SK-N-SH treated with all-trans-retinoic acid at 6 μM for 48 hours (cell line): ENCODE results near the gene TOPBP1.

Source experiments
- PPARA ChIP-seq: fragments of 250-450 bp; sonication (Bioruptor Pico); IDR thresholded peaks from 2 replicates; pipeline ENCODE4 v1.5.0; 2020; ENCODE audit warnings: mild to moderate bottlenecking, borderline replicate concordance
- TOX ChIP-seq: fragments of 250-450 bp; sonication (Bioruptor Pico); IDR thresholded peaks from 2 replicates; pipeline ENCODE4 v1.8.0; 2021; ENCODE audit warnings: mild to moderate bottlenecking, moderate library complexity, borderline replicate concordance
- ZFP30 ChIP-seq: fragments of 450-650 bp; formaldehyde crosslinking; IDR thresholded peaks from 2 replicates; pipeline ENCODE4 v1.5.0; 2022; ENCODE audit warnings: mild to moderate bottlenecking, moderate library complexity
- ZNF565 ChIP-seq: fragments of 450-650 bp; formaldehyde crosslinking; conservative IDR thresholded peaks from 2 replicates; pipeline ENCODE4 v1.5.0; 2020; ENCODE audit warnings: low read depth, mild to moderate bottlenecking, moderate library complexity
- ZNF8 ChIP-seq: fragments of 450-650 bp; formaldehyde crosslinking; IDR thresholded peaks from 2 replicates; pipeline ENCODE4 v1.5.0; 2020; ENCODE audit warnings: mild to moderate bottlenecking, moderate library complexity
- TF ChIP-seq, protein P1 (sequence below): fragments of 250-450 bp; sonication (Bioruptor Pico); IDR thresholded peaks from 2 replicates; pipeline ENCODE4 v1.5.1; 2021; ENCODE audit warnings: mild to moderate bottlenecking, moderate library complexity
- TF ChIP-seq, protein P2 (sequence below): fragments of 250-450 bp; sonication (Bioruptor Pico); IDR thresholded peaks from 2 replicates; pipeline ENCODE4 v1.8.0; 2020; ENCODE audit warnings: mild to moderate bottlenecking, moderate library complexity, borderline replicate concordance
- TF ChIP-seq, protein P3 (sequence below): fragments of 250-450 bp; sonication (Bioruptor Pico); IDR thresholded peaks from 2 replicates; pipeline ENCODE4 v1.5.1; 2020; ENCODE audit warnings: low read depth, mild to moderate bottlenecking, moderate library complexity
- TF ChIP-seq, protein P4 (sequence below): fragments of 250-450 bp; sonication (Bioruptor Pico); IDR thresholded peaks from 2 replicates; pipeline ENCODE4 v1.5.0; 2020; ENCODE audit warnings: mild to moderate bottlenecking, moderate library complexity
- TF ChIP-seq, protein P5 (sequence below): fragments of 250-450 bp; sonication (Bioruptor Pico); IDR thresholded peaks from 2 replicates; pipeline ENCODE4 v1.8.0; 2021; ENCODE audit warnings: low read depth, mild to moderate bottlenecking, moderate library complexity, borderline replicate concordance

DNA sequence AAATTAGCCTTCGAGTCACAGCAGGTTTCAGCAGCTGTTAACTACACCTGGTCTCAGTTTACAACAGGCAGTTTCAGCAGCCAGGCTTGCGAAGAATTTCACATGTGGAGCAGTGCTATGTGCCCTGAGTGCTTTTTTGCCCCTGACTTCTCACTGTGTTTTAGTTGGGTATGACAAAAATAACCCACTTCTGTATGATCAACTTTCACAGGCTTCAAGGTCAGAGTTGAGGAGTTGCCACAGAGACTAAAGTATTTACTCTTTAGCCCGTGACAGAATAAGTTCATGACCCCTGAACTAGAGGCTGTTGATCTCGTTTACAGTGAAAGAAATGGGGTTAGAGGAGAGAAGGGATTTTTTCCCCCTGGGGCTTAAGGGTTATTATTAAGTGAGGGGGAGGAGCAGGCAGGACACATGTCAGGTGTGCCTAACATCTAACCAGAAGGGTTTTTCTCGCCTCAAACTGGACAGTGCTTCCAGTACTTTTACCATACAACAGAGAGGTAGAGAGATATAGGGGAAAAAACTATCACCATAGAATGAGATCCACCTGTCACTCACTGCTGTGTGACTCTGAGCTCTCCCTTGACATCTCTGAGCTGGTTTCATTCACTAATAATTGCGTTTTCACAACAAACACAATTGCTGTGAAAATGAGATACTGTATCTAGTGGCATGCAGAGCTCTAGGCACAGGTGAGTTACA is 14.0 kb upstream of the TOPBP1 start:
- TF ChIP-seq, protein P1, sequence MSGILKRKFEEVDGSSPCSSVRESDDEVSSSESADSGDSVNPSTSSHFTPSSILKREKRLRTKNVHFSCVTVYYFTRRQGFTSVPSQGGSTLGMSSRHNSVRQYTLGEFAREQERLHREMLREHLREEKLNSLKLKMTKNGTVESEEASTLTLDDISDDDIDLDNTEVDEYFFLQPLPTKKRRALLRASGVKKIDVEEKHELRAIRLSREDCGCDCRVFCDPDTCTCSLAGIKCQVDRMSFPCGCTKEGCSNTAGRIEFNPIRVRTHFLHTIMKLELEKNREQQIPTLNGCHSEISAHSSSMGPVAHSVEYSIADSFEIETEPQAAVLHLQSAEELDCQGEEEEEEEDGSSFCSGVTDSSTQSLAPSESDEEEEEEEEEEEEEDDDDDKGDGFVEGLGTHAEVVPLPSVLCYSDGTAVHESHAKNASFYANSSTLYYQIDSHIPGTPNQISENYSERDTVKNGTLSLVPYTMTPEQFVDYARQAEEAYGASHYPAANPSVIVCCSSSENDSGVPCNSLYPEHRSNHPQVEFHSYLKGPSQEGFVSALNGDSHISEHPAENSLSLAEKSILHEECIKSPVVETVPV (CRISPR knock-in tag) = no peak
- TF ChIP-seq ZNF8 (CRISPR knock-in tag) = no peak
- no peak for TF ChIP-seq ZNF565 (CRISPR knock-in tag)
- no peak for TF ChIP-seq PPARA (CRISPR knock-in tag)
- TF ChIP-seq, protein P2, sequence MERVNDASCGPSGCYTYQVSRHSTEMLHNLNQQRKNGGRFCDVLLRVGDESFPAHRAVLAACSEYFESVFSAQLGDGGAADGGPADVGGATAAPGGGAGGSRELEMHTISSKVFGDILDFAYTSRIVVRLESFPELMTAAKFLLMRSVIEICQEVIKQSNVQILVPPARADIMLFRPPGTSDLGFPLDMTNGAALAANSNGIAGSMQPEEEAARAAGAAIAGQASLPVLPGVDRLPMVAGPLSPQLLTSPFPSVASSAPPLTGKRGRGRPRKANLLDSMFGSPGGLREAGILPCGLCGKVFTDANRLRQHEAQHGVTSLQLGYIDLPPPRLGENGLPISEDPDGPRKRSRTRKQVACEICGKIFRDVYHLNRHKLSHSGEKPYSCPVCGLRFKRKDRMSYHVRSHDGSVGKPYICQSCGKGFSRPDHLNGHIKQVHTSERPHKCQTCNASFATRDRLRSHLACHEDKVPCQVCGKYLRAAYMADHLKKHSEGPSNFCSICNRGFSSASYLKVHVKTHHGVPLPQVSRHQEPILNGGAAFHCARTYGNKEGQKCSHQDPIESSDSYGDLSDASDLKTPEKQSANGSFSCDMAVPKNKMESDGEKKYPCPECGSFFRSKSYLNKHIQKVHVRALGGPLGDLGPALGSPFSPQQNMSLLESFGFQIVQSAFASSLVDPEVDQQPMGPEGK (CRISPR knock-in tag) = no peak
- TF ChIP-seq, protein P3, sequence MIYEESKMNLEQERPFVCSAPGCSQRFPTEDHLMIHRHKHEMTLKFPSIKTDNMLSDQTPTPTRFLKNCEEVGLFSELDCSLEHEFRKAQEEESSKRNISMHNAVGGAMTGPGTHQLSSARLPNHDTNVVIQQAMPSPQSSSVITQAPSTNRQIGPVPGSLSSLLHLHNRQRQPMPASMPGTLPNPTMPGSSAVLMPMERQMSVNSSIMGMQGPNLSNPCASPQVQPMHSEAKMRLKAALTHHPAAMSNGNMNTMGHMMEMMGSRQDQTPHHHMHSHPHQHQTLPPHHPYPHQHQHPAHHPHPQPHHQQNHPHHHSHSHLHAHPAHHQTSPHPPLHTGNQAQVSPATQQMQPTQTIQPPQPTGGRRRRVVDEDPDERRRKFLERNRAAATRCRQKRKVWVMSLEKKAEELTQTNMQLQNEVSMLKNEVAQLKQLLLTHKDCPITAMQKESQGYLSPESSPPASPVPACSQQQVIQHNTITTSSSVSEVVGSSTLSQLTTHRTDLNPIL = no peak
- TF ChIP-seq ZFP30 = no peak
- TF ChIP-seq, protein P4, sequence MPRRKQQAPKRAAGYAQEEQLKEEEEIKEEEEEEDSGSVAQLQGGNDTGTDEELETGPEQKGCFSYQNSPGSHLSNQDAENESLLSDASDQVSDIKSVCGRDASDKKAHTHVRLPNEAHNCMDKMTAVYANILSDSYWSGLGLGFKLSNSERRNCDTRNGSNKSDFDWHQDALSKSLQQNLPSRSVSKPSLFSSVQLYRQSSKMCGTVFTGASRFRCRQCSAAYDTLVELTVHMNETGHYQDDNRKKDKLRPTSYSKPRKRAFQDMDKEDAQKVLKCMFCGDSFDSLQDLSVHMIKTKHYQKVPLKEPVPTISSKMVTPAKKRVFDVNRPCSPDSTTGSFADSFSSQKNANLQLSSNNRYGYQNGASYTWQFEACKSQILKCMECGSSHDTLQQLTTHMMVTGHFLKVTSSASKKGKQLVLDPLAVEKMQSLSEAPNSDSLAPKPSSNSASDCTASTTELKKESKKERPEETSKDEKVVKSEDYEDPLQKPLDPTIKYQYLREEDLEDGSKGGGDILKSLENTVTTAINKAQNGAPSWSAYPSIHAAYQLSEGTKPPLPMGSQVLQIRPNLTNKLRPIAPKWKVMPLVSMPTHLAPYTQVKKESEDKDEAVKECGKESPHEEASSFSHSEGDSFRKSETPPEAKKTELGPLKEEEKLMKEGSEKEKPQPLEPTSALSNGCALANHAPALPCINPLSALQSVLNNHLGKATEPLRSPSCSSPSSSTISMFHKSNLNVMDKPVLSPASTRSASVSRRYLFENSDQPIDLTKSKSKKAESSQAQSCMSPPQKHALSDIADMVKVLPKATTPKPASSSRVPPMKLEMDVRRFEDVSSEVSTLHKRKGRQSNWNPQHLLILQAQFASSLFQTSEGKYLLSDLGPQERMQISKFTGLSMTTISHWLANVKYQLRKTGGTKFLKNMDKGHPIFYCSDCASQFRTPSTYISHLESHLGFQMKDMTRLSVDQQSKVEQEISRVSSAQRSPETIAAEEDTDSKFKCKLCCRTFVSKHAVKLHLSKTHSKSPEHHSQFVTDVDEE (CRISPR knock-in tag) = no peak
- no peak for TF ChIP-seq TOX (CRISPR knock-in tag)
- TF ChIP-seq, protein P5, sequence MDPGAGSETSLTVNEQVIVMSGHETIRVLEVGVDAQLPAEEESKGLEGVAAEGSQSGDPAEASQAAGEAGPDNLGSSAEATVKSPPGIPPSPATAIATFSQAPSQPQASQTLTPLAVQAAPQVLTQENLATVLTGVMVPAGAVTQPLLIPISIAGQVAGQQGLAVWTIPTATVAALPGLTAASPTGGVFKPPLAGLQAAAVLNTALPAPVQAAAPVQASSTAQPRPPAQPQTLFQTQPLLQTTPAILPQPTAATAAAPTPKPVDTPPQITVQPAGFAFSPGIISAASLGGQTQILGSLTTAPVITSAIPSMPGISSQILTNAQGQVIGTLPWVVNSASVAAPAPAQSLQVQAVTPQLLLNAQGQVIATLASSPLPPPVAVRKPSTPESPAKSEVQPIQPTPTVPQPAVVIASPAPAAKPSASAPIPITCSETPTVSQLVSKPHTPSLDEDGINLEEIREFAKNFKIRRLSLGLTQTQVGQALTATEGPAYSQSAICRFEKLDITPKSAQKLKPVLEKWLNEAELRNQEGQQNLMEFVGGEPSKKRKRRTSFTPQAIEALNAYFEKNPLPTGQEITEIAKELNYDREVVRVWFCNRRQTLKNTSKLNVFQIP (CRISPR knock-in tag) = no peak
